ENCODE data around the gene MANBA. TPM values are rescaled to one million over a fixed set of nuclear protein-coding genes. Genes with fewer than 3 reads are reported as not detected.
"Not testable (repeated sequence)": the region's sequence is repeated elsewhere in the genome, so short reads cannot be mapped to it uniquely, and the experiment has no call there.

Gene MANBA
- total RNA-seq, 1 experiment from 2014 or later, result 4.0 TPM

DNA sequence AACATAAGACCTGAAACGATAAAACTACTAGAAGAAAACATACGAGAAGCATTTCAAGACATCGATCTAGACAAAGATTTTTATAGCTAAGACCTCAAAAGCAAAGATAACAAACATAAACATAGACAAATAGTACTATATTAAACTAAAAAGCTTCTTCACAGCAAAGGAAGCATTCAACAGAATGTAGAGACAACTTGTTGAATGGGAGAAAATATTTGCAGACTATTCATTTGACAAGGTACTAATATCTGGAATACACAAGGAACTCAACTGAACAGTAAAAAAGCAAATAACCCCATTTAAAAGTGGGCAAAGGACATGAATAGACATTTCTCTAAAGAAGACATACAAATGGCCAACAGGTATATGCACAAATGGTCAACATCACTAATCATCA lies 49.8 kb downstream of the MANBA start:
- intact Hi-C loops (cut with micrococcal nuclease; ENCODE audit: unreplicated experiment), result loop anchor here (5.0 kb wide), 1 partner anchor 39 kb away; no protein-coding TSS in a partner anchor
- POLR2A ChIA-PET (ENCODE audit: low non-redundant PET), result no interaction called here

GRCh38 chr4:102709060-102709459 lies 51.7 kb downstream of the MANBA start:
- intact Hi-C loops (cut with micrococcal nuclease; ENCODE audit: unreplicated experiment); H3K27me3 ChIP-seq (replicated peaks; ENCODE audit: insufficient read depth, low read depth, low read length, poor library complexity); CTCF ChIA-PET; H3K9me3 ChIP-seq (ENCODE audit: low read depth, low read length, poor library complexity, severe bottlenecking); BruUV-seq (replicated peaks); H3K27ac ChIP-seq (ENCODE audit: low read depth, low read length, poor library complexity, severe bottlenecking); H3K36me3 ChIP-seq (ENCODE audit: insufficient read depth, low read length, poor library complexity, severe bottlenecking); H3K4me3 ChIP-seq (ENCODE audit: low read depth, low read length, poor library complexity, severe bottlenecking); DNase-seq (ENCODE audit: low spot score); H3K4me1 ChIP-seq (ENCODE audit: insufficient read depth, low read length, poor library complexity, severe bottlenecking): not testable (repeated sequence)
- POLR2A ChIA-PET (ENCODE audit: low non-redundant PET), result interaction anchor here (0.7 kb wide), 1 partner anchor 96 kb away, joined by 5 read pairs; no protein-coding TSS in a partner anchor

More for the DNA sequence above, 49.8 kb downstream of the MANBA start:
- H3K9me3 ChIP-seq (ENCODE audit: low read depth, low read length, poor library complexity, severe bottlenecking), result no peaks in the 10 kb centered on the region
- no peaks in the 10 kb centered on the region for H3K27me3 ChIP-seq (replicated peaks; ENCODE audit: insufficient read depth, low read depth, low read length, poor library complexity)
- no peaks in the 10 kb centered on the region for H3K4me1 ChIP-seq (ENCODE audit: insufficient read depth, low read length, poor library complexity, severe bottlenecking)
- DNase-seq (ENCODE audit: low spot score), result no peak
- CTCF ChIA-PET, result no interaction called here
- BruUV-seq (replicated peaks), result no TSS peak
- H3K36me3 ChIP-seq (ENCODE audit: insufficient read depth, low read length, poor library complexity, severe bottlenecking), result no peaks in the 10 kb centered on the region
- H3K4me3 ChIP-seq (ENCODE audit: low read depth, low read length, poor library complexity, severe bottlenecking), result no peak overlapping the region
- TF ChIP-seq CTCF (conservative IDR thresholded peaks at IDR 0.05; ENCODE audit: low read depth, low read length), result no peak
- no peak for TF ChIP-seq EZH2 (IDR thresholded peaks at IDR 0.05; ENCODE audit: borderline replicate concordance, low read depth, low read length, poor library complexity, severe bottlenecking)
- no peak overlapping the region for H3K27ac ChIP-seq (ENCODE audit: low read depth, low read length, poor library complexity, severe bottlenecking)

DNA sequence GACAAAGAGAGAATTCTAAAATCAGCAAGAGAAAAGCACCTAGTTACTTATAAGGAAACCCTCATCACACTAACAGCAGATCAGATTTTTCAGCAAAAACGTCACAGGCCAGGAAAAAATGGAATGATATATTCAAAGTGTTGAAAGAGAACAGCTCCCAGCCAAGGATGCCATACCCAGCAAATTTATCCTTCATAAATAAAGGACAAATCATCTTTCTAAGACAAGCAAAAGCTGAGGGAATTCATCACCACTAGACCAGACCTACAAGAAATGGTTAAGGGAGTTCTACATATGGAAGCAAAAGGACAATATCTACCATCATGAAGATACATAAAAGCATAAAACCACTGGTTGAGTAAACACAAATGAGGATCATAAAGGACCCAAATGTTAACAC lies 53.6 kb downstream of the MANBA start:
- POLR2A ChIA-PET (ENCODE audit: low non-redundant PET), result no interaction called here
- Histone ChIP-seq H3K4me1 (ENCODE audit: insufficient read depth, low read length, poor library complexity, severe bottlenecking) (no peaks in the 10 kb centered on the region), H3K27ac (ENCODE audit: low read depth, low read length, poor library complexity, severe bottlenecking) (no peak overlapping the region), H3K9me3 (ENCODE audit: low read depth, low read length, poor library complexity, severe bottlenecking) (no peaks in the 10 kb centered on the region), H3K27me3 (replicated peaks; ENCODE audit: insufficient read depth, low read depth, low read length, poor library complexity) (no peaks in the 10 kb centered on the region), H3K36me3 (ENCODE audit: insufficient read depth, low read length, poor library complexity, severe bottlenecking) (no peaks in the 10 kb centered on the region), H3K4me3 (ENCODE audit: low read depth, low read length, poor library complexity, severe bottlenecking) (no peak overlapping the region)
- CTCF ChIA-PET, result no interaction called here
- no peak for TF ChIP-seq CTCF (conservative IDR thresholded peaks at IDR 0.05; ENCODE audit: low read depth, low read length)
- TF ChIP-seq EZH2 (IDR thresholded peaks at IDR 0.05; ENCODE audit: borderline replicate concordance, low read depth, low read length, poor library complexity, severe bottlenecking), result no peak
- no peak for DNase-seq (ENCODE audit: low spot score)
- intact Hi-C loops (cut with micrococcal nuclease; ENCODE audit: unreplicated experiment), result no loop called here
- no TSS peak for BruUV-seq (replicated peaks)

DNA sequence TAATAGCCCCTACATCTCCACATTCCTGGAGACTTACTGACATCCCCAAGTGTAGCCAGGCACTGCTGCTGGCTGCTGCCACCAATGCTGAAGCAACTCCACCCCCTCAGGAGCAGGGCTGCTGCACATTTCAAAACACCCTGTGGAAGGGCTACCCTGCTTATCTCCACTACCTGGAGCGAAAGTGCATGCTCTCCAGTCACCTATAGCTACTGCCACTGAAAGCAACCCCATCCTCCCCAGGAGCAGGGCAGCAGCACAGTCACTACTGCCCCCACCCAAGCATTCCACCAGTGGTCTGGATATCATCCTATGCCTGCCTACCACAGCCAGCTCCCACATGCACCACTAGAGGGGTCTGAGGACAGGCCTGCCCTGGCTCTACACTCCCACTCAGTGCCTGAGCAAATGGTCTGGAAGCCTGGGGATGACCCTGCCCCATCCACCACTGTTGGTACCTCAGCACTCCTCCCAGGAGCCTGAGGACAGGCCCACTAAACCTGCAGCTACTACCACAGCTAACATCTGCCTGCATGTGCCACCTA lies 55.3 kb downstream of the MANBA start:
- BruUV-seq (replicated peaks), result no TSS peak
- TF ChIP-seq CTCF (conservative IDR thresholded peaks at IDR 0.05; ENCODE audit: low read depth, low read length) (no peak), EZH2 (IDR thresholded peaks at IDR 0.05; ENCODE audit: borderline replicate concordance, low read depth, low read length, poor library complexity, severe bottlenecking) (no peak)
- no peaks in the 10 kb centered on the region for H3K27me3 ChIP-seq (replicated peaks; ENCODE audit: insufficient read depth, low read depth, low read length, poor library complexity)
- no peak overlapping the region for H3K4me3 ChIP-seq (ENCODE audit: low read depth, low read length, poor library complexity, severe bottlenecking)
- ChIA-PET CTCF (no interaction called here), POLR2A (ENCODE audit: low non-redundant PET) (no interaction called here)
- H3K9me3 ChIP-seq (ENCODE audit: low read depth, low read length, poor library complexity, severe bottlenecking), result no peaks in the 10 kb centered on the region
- H3K4me1 ChIP-seq (ENCODE audit: insufficient read depth, low read length, poor library complexity, severe bottlenecking), result no peaks in the 10 kb centered on the region
- H3K36me3 ChIP-seq (ENCODE audit: insufficient read depth, low read length, poor library complexity, severe bottlenecking), result no peaks in the 10 kb centered on the region
- DNase-seq (ENCODE audit: low spot score), result no peak
- intact Hi-C loops (cut with micrococcal nuclease; ENCODE audit: unreplicated experiment), result no loop called here
- no peak overlapping the region for H3K27ac ChIP-seq (ENCODE audit: low read depth, low read length, poor library complexity, severe bottlenecking)
